NT2/D1 (cell line): ENCODE results near the gene HOXA4.

Source experiments
- DNase-seq: peaks from one replicate; pipeline ENCODE4 v3.0.0-alpha.2; 2011; ENCODE audit warnings: low read depth, low spot score
- H3K27me3 ChIP-seq: 2 replicates; pipeline ENCODE4 v1.6.0; 2011; ENCODE audit warnings: mild to moderate bottlenecking; ENCODE audit not compliant: insufficient read length, insufficient read depth
- H3K36me3 ChIP-seq: 2 replicates; pipeline ENCODE4 v1.6.1; 2011; ENCODE audit warnings: mild to moderate bottlenecking, low read length, mixed read lengths; ENCODE audit not compliant: insufficient read depth, insufficient read length
- H3K4me1 ChIP-seq: 2 replicates; pipeline ENCODE4 v1.5.1; 2011; ENCODE audit not compliant: insufficient read depth, insufficient read length
- H3K4me3 ChIP-seq: 2 replicates; pipeline ENCODE4 v1.5.1; 2011; ENCODE audit warnings: low read depth; ENCODE audit not compliant: insufficient read length
- H3K9ac ChIP-seq: 2 replicates; pipeline ENCODE4 v1.6.0; 2011; ENCODE audit warnings: low read depth; ENCODE audit not compliant: insufficient read length
- H3K9me3 ChIP-seq: 2 replicates; pipeline ENCODE4 v1.5.1; 2011; ENCODE audit warnings: mild to moderate bottlenecking, low read length; ENCODE audit not compliant: insufficient read depth
- SUZ12 ChIP-seq: IDR thresholded peaks from 2 replicates; pipeline ENCODE4 v1.6.1; 2011; ENCODE audit not compliant: insufficient read length, insufficient read depth; ENCODE audit errors: extremely low read depth
- YY1 ChIP-seq: IDR thresholded peaks from 2 replicates; pipeline ENCODE4 v1.6.1; 2011; ENCODE audit not compliant: insufficient read length, insufficient read depth
- ZNF274 ChIP-seq: IDR thresholded peaks from 2 replicates; pipeline ENCODE4 v1.6.1; 2011; ENCODE audit warnings: mild to moderate bottlenecking, low read depth, low read length

Gene HOXA4

DNA sequence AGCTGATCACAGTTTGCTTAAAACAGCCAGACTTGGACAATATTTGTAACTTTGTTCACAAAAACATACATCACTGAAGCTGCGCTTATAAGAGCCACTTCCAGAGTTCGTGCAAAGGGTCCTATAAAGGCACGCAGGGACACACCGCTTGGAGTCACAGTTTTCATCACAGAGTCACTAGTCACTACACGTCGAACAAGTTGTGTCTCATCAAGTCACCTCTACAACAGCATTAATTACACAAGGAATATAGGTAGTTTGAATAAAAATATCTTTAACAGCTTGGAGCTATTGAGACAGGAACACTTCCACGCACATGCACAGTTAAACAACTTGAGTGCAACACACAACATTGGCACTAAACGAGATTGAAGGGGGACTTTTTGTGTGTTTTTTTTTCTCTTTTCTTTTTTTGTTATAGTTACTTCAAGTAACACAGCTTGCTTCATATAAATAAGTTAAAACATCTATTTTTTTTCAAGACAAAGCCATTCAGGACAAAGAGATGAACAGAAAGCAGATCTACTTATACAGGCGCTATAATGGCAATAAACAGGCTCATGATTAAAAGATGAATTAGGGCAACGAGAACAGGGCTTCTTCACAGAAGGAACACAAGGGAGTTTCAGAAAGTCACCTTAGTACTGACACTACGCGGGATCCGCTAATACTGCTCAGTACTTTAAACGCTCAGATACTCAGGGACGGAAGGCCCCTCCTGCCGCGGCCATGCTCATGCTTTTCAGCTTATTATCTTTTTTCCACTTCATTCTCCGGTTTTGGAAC, 10.8 kb upstream of the HOXA4 start:
- H3K9ac ChIP-seq, result no peak overlapping the region
- H3K36me3 ChIP-seq, result no peaks in the 10 kb centered on the region
- H3K4me3 ChIP-seq, result no peak overlapping the region
- no peak for TF ChIP-seq SUZ12
- no peak for TF ChIP-seq ZNF274
- no peak for TF ChIP-seq YY1
- H3K27me3 ChIP-seq, result peaks cover 99% of the 10 kb centered on the region
- no peaks in the 10 kb centered on the region for H3K4me1 ChIP-seq
- no peak for DNase-seq
- H3K9me3 ChIP-seq, result no peaks in the 10 kb centered on the region

- Histone ChIP-seq H3K9ac (no peak overlapping the region), H3K36me3 (no peaks in the 10 kb centered on the region), H3K4me1 (no peaks in the 10 kb centered on the region), H3K4me3 (no peak overlapping the region), H3K27me3 (peaks cover 99% of the 10 kb centered on the region), H3K9me3 (no peaks in the 10 kb centered on the region)
- TF ChIP-seq YY1 (no peak), ZNF274 (no peak), SUZ12 (no peak)
- DNase-seq, result no peak
Measured at GRCh38 chr7:27140126-27140857, 9.7 kb upstream of the HOXA4 start.

- DNase-seq, result no peak
- peaks cover 99% of the 10 kb centered on the region for H3K27me3 ChIP-seq
- no peaks in the 10 kb centered on the region for H3K4me1 ChIP-seq
- TF ChIP-seq ZNF274, result no peak
- peak; percentile 99 for TF ChIP-seq SUZ12
- H3K9ac ChIP-seq, result peak overlapping the region; percentile 43
- no peaks in the 10 kb centered on the region for H3K9me3 ChIP-seq
- no peaks in the 10 kb centered on the region for H3K36me3 ChIP-seq
- H3K4me3 ChIP-seq, result peak overlapping the region; percentile 20
Measured at GRCh38 chr7:27139334-27140125, 9.0 kb upstream of the HOXA4 start.

- peaks cover 99% of the 10 kb centered on the region for H3K27me3 ChIP-seq
- H3K4me1 ChIP-seq, result no peaks in the 10 kb centered on the region
- H3K36me3 ChIP-seq, result no peaks in the 10 kb centered on the region
- TF ChIP-seq ZNF274 (no peak), YY1 (no peak), SUZ12 (no peak)
- peak overlapping the region; percentile 20 for H3K4me3 ChIP-seq
- DNase-seq, result no peak
- no peaks in the 10 kb centered on the region for H3K9me3 ChIP-seq
- H3K9ac ChIP-seq, result peak overlapping the region; percentile 43
Measured at GRCh38 chr7:27138985-27139333, 8.4 kb upstream of the HOXA4 start.

- Histone ChIP-seq H3K4me1 (no peaks in the 10 kb centered on the region), H3K36me3 (no peaks in the 10 kb centered on the region), H3K4me3 (no peak overlapping the region), H3K9me3 (no peaks in the 10 kb centered on the region), H3K27me3 (peaks cover 100% of the 10 kb centered on the region), H3K9ac (no peak overlapping the region)
- TF ChIP-seq ZNF274 (no peak), YY1 (no peak), SUZ12 (no peak)
- no peak for DNase-seq
Measured at GRCh38 chr7:27138472-27138871, 7.9 kb upstream of the HOXA4 start.

GRCh38 chr7:27137640-27138315, 7.2 kb upstream of the HOXA4 start:
- H3K27me3 ChIP-seq, result peaks cover 100% of the 10 kb centered on the region
- no peaks in the 10 kb centered on the region for H3K9me3 ChIP-seq
- H3K4me1 ChIP-seq, result no peaks in the 10 kb centered on the region
- H3K36me3 ChIP-seq, result no peaks in the 10 kb centered on the region
- no peak overlapping the region for H3K9ac ChIP-seq
- H3K4me3 ChIP-seq, result no peak overlapping the region
- no peak for DNase-seq
- no peak for TF ChIP-seq SUZ12
- TF ChIP-seq ZNF274, result no peak
- no peak for TF ChIP-seq YY1

- Histone ChIP-seq H3K4me3 (no peak overlapping the region), H3K4me1 (no peaks in the 10 kb centered on the region), H3K36me3 (no peaks in the 10 kb centered on the region), H3K27me3 (peaks cover 98% of the 10 kb centered on the region), H3K9ac (no peak overlapping the region), H3K9me3 (no peaks in the 10 kb centered on the region; the same call in 1 of the 2 replicates)
- DNase-seq, result no peak
- TF ChIP-seq SUZ12 (no peak), ZNF274 (no peak), YY1 (no peak)
Measured at GRCh38 chr7:27134392-27134791, 3.8 kb upstream of the HOXA4 start.
